AG10803 (cell line): Measurements from ENCODE around the gene MIPOL1.
A peak's percentile ranks its signal among the peaks of the same experiment; 100 is the strongest.

Source experiments
- DNase-seq: peaks from one replicate; pipeline ENCODE4 v3.0.0; 2010; ENCODE audit warnings: low read depth
- H3K4me3 ChIP-seq: 2 replicates; pipeline ENCODE4 v1.5.1; 2011; ENCODE audit warnings: mild to moderate bottlenecking, low read length, control low read depth
- TF ChIP-seq, protein P1 (sequence below): conservative IDR thresholded peaks from 2 replicates; pipeline ENCODE4 v1.5.1; 2011; ENCODE audit warnings: mild to moderate bottlenecking, low read length, control low read depth, inconsistent platforms

The MIPOL1 gene

DNA sequence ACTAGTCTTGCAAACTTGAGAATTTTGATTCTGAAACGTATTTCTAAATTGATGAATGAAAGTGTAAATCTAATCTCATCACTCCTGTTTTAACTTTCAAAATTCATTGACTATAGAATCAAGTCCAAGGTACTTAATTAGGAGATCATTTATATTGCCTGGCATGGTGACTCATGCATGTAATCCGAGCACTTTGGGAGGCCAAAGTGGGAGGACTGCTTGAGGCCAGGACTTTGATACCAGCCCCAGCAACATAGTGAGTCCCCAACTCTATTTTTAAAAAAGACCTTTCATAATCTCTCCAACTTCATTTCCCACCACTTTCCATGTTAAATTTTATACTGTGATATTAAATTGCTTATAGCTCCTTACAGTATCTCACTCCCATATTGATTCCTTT is 3.0 kb upstream of the MIPOL1 start:
- TF ChIP-seq, protein P1, sequence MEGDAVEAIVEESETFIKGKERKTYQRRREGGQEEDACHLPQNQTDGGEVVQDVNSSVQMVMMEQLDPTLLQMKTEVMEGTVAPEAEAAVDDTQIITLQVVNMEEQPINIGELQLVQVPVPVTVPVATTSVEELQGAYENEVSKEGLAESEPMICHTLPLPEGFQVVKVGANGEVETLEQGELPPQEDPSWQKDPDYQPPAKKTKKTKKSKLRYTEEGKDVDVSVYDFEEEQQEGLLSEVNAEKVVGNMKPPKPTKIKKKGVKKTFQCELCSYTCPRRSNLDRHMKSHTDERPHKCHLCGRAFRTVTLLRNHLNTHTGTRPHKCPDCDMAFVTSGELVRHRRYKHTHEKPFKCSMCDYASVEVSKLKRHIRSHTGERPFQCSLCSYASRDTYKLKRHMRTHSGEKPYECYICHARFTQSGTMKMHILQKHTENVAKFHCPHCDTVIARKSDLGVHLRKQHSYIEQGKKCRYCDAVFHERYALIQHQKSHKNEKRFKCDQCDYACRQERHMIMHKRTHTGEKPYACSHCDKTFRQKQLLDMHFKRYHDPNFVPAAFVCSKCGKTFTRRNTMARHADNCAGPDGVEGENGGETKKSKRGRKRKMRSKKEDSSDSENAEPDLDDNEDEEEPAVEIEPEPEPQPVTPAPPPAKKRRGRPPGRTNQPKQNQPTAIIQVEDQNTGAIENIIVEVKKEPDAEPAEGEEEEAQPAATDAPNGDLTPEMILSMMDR, result no peak
- DNase-seq, result no peak
- H3K4me3 ChIP-seq, result no peak overlapping the region

DNA sequence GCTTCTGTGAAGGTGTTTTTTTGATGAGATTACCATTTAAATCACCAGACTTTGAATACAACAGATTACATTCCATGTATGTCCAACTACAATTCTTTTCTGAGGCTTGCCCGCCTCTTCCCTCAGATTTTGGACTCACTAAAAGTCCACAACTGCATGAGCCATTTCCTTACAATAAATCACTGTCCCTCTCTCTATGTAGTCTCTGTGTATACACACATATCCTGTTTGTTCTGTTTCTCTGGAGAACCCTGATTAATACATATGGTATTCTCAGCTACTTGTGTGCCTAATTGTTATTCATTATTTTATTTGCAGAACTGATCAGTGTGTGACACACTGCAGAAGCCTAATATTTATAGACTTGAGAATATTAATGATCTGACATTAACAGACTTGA is 2.4 kb upstream of the MIPOL1 start:
- H3K4me3 ChIP-seq, result no peak overlapping the region
- peak; percentile 57 for DNase-seq
- TF ChIP-seq, protein P1, result no peak

DNA sequence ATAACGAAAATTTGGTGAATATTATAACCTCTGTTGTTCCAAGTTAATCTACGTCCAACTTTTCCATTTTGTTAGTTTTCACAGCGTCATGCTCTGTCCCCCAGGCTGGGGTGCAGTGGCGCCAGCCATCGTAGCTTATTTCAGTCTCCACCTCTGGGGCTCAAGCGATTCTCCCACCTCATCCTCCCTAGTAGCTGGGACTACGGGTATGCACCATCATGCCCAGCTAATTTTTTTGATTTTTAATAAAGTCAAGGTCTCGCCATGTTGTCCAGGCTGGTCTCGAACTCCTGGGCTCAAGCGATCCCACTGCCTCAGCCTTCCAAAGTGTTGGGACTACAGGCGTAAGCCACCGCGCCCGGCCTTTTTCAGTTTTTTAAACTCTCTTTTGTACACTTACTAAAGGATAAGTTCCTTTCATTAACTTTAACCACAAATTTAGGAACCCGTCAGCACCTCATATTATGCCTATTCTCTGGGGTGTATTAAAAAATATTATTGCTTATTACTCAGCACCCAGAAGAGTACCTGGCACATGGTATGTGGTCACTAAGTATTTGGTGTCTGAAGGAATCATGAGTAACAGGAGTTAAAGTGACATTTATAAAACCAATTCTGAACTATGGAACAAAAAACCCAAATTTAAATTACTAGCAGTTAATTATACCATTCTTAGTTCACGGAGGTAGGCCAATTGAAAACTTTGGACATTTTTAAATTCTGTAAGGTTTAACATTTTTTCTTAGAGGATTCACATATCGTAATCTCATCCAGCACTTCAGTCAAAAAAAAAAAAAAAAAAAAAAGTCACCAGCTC is 925 bp upstream of the MIPOL1 start:
- no peak for DNase-seq
- peak overlapping the region; percentile 82 for H3K4me3 ChIP-seq
- TF ChIP-seq, protein P1, result no peak

DNA sequence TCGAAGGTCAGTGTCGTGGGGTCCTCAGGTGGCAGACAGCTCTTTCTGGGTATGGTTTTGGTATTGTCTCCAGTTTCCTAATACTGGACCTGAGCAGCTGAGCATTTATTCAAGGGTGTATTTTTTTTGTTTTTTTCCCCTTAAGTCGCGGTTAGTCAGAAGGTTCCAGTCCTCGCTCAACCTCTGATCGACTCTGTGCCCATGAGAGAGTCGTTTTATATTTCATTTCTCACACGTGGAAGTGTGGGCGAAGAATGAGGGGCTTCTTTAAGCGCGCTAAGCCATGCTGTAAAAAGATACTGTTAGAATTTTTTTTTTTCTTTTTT is 499 bp downstream of the MIPOL1 start:
- TF ChIP-seq, protein P1, result no peak
- no peak for DNase-seq
- H3K4me3 ChIP-seq, result peak overlapping the region; percentile 82

DNA sequence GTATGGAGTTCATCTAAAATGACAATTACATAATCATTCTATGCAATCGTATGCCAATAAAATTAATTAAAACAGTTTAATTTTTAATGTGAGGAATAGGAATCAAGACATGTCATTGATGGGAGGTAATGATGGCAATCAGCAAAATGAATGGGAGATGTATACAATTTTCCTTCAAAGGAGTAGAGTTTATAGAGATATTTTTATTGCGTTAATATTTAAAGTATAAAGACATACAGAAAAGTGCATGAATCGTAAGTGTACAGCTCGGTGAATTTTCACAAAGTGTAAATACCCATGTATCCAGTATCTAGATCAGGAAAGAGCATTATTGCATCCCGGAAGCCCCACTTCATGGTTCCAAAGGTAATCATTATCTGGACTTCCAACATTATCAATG is 1.2 kb downstream of the MIPOL1 start:
- H3K4me3 ChIP-seq, result peak overlapping the region; percentile 82; the same call in 1 of the 2 replicates
- DNase-seq, result no peak
- TF ChIP-seq, protein P1, result no peak

DNA sequence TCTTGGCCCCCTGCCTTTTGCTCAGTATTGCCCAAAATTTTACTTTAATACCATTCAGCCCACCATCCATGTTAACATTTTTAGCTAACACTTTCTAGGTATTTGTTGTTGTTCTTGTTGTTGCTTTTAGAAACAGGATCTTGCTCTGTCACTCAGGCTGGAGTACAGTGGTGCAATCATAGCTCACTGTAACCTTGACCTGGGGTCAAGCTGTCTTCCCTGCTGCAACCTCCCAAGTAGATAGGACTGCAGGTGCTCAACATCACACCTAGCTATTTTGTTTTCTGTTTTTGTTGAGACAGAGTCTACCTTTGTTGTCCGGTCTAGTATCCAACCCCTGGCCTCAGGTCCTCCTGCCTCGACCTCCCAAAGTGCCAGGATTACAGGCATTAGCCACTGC is 4.0 kb downstream of the MIPOL1 start:
- TF ChIP-seq, protein P1, result no peak
- DNase-seq, result no peak
- no peak overlapping the region for H3K4me3 ChIP-seq

DNA sequence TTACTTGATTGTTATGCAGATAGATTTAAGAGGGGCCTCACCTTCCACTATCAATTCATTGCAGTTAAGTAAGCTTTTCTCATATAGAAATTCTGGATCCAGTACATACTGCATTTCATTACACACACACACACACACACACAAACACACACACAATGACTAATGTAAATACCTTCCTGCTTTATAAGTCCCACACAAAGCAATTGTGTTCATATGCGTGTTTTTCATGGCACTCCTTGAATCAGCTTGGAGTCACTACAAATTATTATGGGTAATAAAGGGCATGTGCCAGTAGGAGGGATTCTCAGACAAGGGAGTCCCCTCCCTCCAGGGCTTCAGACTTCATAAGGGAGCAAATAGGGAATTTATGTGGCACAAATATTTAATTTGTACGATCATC is 4.5 kb downstream of the MIPOL1 start:
- peak; percentile 19 for DNase-seq
- TF ChIP-seq, protein P1, result no peak
- H3K4me3 ChIP-seq, result no peak overlapping the region
